ENCODE results near the gene MED28.

Gene MED28

DNA sequence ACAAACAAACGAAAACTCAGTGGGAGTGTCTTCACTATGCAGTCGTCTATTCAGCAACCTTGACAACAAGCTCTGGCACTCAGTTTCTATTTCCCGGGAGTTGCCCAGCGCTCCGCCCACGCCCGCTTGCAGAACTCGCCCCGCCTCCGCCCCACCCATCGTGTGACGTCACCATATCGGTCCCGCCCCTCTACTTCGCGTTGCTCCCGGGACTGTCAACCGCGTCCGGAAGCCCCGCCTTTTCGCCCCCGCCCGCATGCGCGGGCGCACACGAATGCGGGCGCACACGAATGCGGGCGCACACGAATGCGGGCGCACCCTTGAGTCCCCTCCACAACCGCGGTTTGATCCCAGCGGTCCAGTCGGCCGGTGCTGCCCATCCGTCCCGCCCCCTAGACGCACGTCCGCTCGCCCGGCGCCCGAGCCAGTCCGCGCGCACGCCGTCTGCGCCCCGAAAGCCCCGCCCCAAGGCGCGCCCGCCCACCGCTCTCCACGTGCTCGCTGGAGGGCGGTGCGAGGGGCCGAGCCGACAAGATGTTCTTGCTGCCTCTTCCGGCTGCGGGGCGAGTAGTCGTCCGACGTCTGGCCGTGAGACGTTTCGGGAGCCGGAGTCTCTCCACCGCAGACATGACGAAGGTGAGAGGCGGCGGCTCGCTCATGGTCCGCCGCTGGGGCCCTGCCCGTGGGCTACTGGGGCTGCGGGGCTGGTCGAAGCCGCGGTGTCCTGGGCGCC is 37.3 kb upstream of the MED28 start, which contains the start of gene LAP3:
TSS of gene LAP3 (plus strand) at position 267 of the 733 bp plus-strand sequence. CDS start at position 535, 268 bp downstream.
- peak within 1 kb of the TSS; percentile 20 for H3K27ac ChIP-seq (ENCODE audit: low read depth, low read length)
- peaks cover 5% of the 10 kb centered on the region for H3K4me1 ChIP-seq (ENCODE audit: control insufficient read depth, low read depth, low read length)
- H2BK120ac ChIP-seq (ENCODE audit: low read depth, low read length) = no peak within 1 kb of the TSS
- H2BK5ac ChIP-seq (ENCODE audit: low read length) = no peak within 1 kb of the TSS
- H3K4me2 ChIP-seq (ENCODE audit: low read length) = peak within 1 kb of the TSS; percentile 90
- H3K4me3 ChIP-seq (ENCODE audit: low read length) = peak within 1 kb of the TSS; percentile 55
- no peaks in the 10 kb centered on the region for H3K36me3 ChIP-seq (ENCODE audit: control insufficient read depth, insufficient read depth, low read length)
- H3K9ac ChIP-seq (ENCODE audit: low read length) = peak within 1 kb of the TSS; percentile 75
- H3K79me2 ChIP-seq (ENCODE audit: control insufficient read depth, insufficient read depth, low read length) = no peaks in the 10 kb centered on the region
- no CpG with 5 or more reads among the region's 91 CpGs for WGBS (ENCODE audit: extremely low coverage, insufficient coverage, low lambda C conversion rate)
- H3K4ac ChIP-seq (ENCODE audit: low read depth, low read length) = no peak within 1 kb of the TSS
- DNase-seq = peak; percentile 97
- no peak within 1 kb of the TSS for H2AK5ac ChIP-seq (ENCODE audit: low read length)
- no peaks in the 10 kb centered on the region for H3K27me3 ChIP-seq (ENCODE audit: insufficient read depth, low read length, poor library complexity)
- no peak within 1 kb of the TSS for H2BK15ac ChIP-seq (replicated peaks; ENCODE audit: low read depth)
- H4K5ac ChIP-seq (ENCODE audit: low read length) = no peak within 1 kb of the TSS
- peaks cover 7% of the 10 kb centered on the region for H3K79me1 ChIP-seq (ENCODE audit: low read length)
- no peak within 1 kb of the TSS for H4K8ac ChIP-seq (ENCODE audit: low read depth, low read length)
- peak within 1 kb of the TSS; percentile 85 for H3K56ac ChIP-seq (ENCODE audit: low read length)
- H3K23ac ChIP-seq (ENCODE audit: low read length) = no peak within 1 kb of the TSS
- no peak within 1 kb of the TSS for H3K18ac ChIP-seq (ENCODE audit: low read length)

DNA sequence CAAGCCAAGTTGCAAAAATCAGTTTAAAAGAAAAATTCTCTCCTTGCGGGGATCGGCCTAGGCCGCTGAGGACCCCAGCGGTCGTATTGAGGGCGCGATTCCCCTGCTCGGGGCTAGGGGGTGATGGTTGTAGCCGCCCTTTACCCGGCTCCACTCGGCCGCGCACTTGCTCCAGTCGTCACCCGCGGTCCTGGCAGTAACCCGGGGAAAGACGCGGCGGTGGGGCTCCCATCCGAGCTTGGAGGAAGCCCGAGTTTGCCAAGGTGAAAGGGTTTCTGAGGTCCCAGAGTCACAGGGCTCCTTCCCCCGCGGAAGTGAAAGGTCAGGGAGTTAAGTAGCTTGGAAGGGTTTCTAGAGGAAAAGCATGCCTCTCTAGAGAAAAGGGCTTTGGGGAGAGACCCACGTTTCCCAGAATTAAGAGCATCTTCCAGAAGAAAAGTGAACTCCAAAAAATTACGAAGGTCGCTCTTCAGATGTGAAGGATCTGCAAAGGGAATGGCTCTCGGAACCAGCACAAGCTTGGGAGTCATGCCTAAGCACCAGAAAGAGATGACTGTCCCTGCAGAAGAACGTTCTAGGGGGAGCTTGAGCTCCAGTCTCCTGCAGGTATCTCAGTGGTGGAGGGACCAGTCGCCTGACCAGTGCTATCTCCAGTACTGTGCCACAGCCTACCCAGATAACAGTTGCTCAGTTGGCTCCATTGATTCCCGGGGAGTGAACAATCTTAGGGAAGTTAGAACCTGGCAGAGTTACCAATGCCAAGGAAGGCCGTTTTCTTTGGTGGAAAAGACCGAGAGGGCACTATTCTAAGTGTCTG is 36.6 kb upstream of the MED28 start:
- Histone ChIP-seq H4K8ac (ENCODE audit: low read depth, low read length) (no peak overlapping the region), H4K5ac (ENCODE audit: low read length) (no peak overlapping the region), H3K4me3 (ENCODE audit: low read length) (peak overlapping the region; percentile 55), H2BK120ac (ENCODE audit: low read depth, low read length) (no peak overlapping the region), H3K79me1 (ENCODE audit: low read length) (peaks cover 7% of the 10 kb centered on the region), H3K23ac (ENCODE audit: low read length) (no peak overlapping the region), H3K79me2 (ENCODE audit: control insufficient read depth, insufficient read depth, low read length) (no peaks in the 10 kb centered on the region), H2AK5ac (ENCODE audit: low read length) (no peak overlapping the region), H3K56ac (ENCODE audit: low read length) (peak overlapping the region; percentile 85), H3K4me1 (ENCODE audit: control insufficient read depth, low read depth, low read length) (peaks cover 5% of the 10 kb centered on the region), H3K4me2 (ENCODE audit: low read length) (peak overlapping the region; percentile 90), H3K4ac (ENCODE audit: low read depth, low read length) (no peak overlapping the region), H2BK15ac (replicated peaks; ENCODE audit: low read depth) (no peak overlapping the region), H3K36me3 (ENCODE audit: control insufficient read depth, insufficient read depth, low read length) (peaks cover 1% of the 10 kb centered on the region), H3K9ac (ENCODE audit: low read length) (peak overlapping the region; percentile 75), H2BK5ac (ENCODE audit: low read length) (no peak overlapping the region), H3K27me3 (ENCODE audit: insufficient read depth, low read length, poor library complexity) (no peaks in the 10 kb centered on the region), H3K27ac (ENCODE audit: low read depth, low read length) (peak overlapping the region; percentile 20), H3K18ac (ENCODE audit: low read length) (no peak overlapping the region)
- DNase-seq = peak; percentile 49
- no CpG with 5 or more reads among the region's 33 CpGs for WGBS (ENCODE audit: extremely low coverage, insufficient coverage, low lambda C conversion rate)

DNA sequence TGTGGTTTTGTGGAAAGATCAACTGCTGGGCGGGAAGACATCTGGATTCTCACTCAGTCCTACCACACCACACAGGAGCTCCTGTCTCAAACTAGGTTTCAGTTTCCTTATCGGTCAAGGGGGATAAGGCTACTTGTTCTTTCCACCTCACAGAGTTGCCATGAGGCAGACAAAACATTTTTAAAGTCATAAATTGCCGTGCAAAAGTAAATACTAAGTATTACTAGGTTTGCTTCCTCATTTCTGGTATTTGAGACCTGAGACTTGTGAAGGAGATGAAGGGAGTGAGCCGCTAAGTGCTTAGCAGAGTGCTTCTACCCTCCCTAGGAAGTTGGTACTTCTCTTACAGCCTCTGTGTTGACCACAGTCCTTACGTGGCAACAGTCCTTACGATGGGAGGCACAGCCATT is 36.0 kb upstream of the MED28 start:
- no peak overlapping the region for H3K4ac ChIP-seq (ENCODE audit: low read depth, low read length)
- no peak overlapping the region for H3K27ac ChIP-seq (ENCODE audit: low read depth, low read length)
- H3K79me2 ChIP-seq (ENCODE audit: control insufficient read depth, insufficient read depth, low read length) = no peaks in the 10 kb centered on the region
- no peak overlapping the region for H3K4me2 ChIP-seq (ENCODE audit: low read length)
- no peak for DNase-seq
- no CpG with 5 or more reads among the region's 6 CpGs for WGBS (ENCODE audit: extremely low coverage, insufficient coverage, low lambda C conversion rate)
- H2BK120ac ChIP-seq (ENCODE audit: low read depth, low read length) = no peak overlapping the region
- peaks cover 1% of the 10 kb centered on the region for H3K36me3 ChIP-seq (ENCODE audit: control insufficient read depth, insufficient read depth, low read length)
- peaks cover 7% of the 10 kb centered on the region for H3K79me1 ChIP-seq (ENCODE audit: low read length)
- H3K9ac ChIP-seq (ENCODE audit: low read length) = peak overlapping the region; percentile 75
- H3K4me3 ChIP-seq (ENCODE audit: low read length) = no peak overlapping the region
- H2AK5ac ChIP-seq (ENCODE audit: low read length) = no peak overlapping the region
- no peak overlapping the region for H3K18ac ChIP-seq (ENCODE audit: low read length)
- no peak overlapping the region for H4K8ac ChIP-seq (ENCODE audit: low read depth, low read length)
- H3K56ac ChIP-seq (ENCODE audit: low read length) = no peak overlapping the region
- H3K23ac ChIP-seq (ENCODE audit: low read length) = no peak overlapping the region
- no peak overlapping the region for H4K5ac ChIP-seq (ENCODE audit: low read length)
- H2BK5ac ChIP-seq (ENCODE audit: low read length) = no peak overlapping the region
- no peak overlapping the region for H2BK15ac ChIP-seq (replicated peaks; ENCODE audit: low read depth)
- H3K27me3 ChIP-seq (ENCODE audit: insufficient read depth, low read length, poor library complexity) = no peaks in the 10 kb centered on the region
- peaks cover 5% of the 10 kb centered on the region for H3K4me1 ChIP-seq (ENCODE audit: control insufficient read depth, low read depth, low read length)

DNA sequence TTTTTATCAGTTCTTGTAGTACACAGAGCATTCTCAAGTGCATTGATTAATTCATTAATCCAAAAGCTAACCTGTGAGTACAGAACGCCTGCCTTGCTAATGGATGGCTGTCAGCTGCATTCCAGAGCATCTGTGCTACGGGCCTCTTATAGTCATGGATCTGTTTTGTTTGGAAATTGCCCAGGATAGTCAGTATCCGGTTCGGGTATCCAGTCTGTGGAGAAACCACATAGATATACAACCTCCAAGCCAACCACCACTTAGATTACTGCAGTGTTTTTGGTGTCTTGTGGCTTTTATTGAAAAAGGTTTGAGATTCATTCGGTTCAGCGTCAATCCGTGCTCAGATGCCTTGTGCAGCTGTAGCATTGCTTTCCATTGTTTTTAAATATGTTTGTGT is 33.5 kb upstream of the MED28 start:
- H2BK15ac ChIP-seq (replicated peaks; ENCODE audit: low read depth) = no peak overlapping the region
- no peaks in the 10 kb centered on the region for H3K27me3 ChIP-seq (ENCODE audit: insufficient read depth, low read length, poor library complexity)
- H4K8ac ChIP-seq (ENCODE audit: low read depth, low read length) = no peak overlapping the region
- peaks cover 5% of the 10 kb centered on the region for H3K4me1 ChIP-seq (ENCODE audit: control insufficient read depth, low read depth, low read length)
- no peak overlapping the region for H3K23ac ChIP-seq (ENCODE audit: low read length)
- no CpG with 5 or more reads among the region's 7 CpGs for WGBS (ENCODE audit: extremely low coverage, insufficient coverage, low lambda C conversion rate)
- H3K79me2 ChIP-seq (ENCODE audit: control insufficient read depth, insufficient read depth, low read length) = no peaks in the 10 kb centered on the region
- H2BK120ac ChIP-seq (ENCODE audit: low read depth, low read length) = no peak overlapping the region
- H3K4ac ChIP-seq (ENCODE audit: low read depth, low read length) = no peak overlapping the region
- DNase-seq = no peak
- H3K18ac ChIP-seq (ENCODE audit: low read length) = no peak overlapping the region
- H3K36me3 ChIP-seq (ENCODE audit: control insufficient read depth, insufficient read depth, low read length) = peaks cover 9% of the 10 kb centered on the region
- H4K5ac ChIP-seq (ENCODE audit: low read length) = no peak overlapping the region
- H3K56ac ChIP-seq (ENCODE audit: low read length) = no peak overlapping the region
- no peak overlapping the region for H3K4me3 ChIP-seq (ENCODE audit: low read length)
- H3K27ac ChIP-seq (ENCODE audit: low read depth, low read length) = no peak overlapping the region
- no peak overlapping the region for H3K4me2 ChIP-seq (ENCODE audit: low read length)
- peaks cover 7% of the 10 kb centered on the region for H3K79me1 ChIP-seq (ENCODE audit: low read length)
- H2AK5ac ChIP-seq (ENCODE audit: low read length) = no peak overlapping the region
- no peak overlapping the region for H2BK5ac ChIP-seq (ENCODE audit: low read length)
- no peak overlapping the region for H3K9ac ChIP-seq (ENCODE audit: low read length)

DNA sequence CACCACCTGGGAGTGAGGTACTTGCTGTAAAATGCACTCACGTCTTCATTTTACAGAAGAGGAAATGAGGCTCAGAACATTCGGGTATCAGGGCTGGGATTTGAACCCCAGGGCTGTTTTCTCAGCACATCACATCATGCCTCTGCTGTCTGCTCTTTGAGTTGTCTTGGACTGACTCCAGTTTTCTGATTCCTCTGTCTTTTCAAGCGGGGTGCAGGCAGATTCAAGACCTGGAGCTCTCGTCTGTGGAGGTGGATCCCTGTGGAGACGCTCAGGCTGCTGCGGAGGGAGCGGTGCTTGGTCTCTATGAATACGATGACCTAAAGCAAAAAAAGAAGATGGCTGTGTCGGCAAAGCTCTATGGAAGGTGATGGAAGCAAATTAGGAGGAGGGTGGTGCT is 31.2 kb upstream of the MED28 start:
- no peak overlapping the region for H4K5ac ChIP-seq (ENCODE audit: low read length)
- no peak overlapping the region for H3K9ac ChIP-seq (ENCODE audit: low read length)
- no peak overlapping the region for H3K4me3 ChIP-seq (ENCODE audit: low read length)
- H3K4me1 ChIP-seq (ENCODE audit: control insufficient read depth, low read depth, low read length) = peaks cover 2% of the 10 kb centered on the region
- H3K27ac ChIP-seq (ENCODE audit: low read depth, low read length) = no peak overlapping the region
- H3K4ac ChIP-seq (ENCODE audit: low read depth, low read length) = no peak overlapping the region
- no peak overlapping the region for H2BK15ac ChIP-seq (replicated peaks; ENCODE audit: low read depth)
- H3K4me2 ChIP-seq (ENCODE audit: low read length) = no peak overlapping the region
- DNase-seq = no peak
- no peak overlapping the region for H2BK120ac ChIP-seq (ENCODE audit: low read depth, low read length)
- no peak overlapping the region for H3K56ac ChIP-seq (ENCODE audit: low read length)
- H3K18ac ChIP-seq (ENCODE audit: low read length) = no peak overlapping the region
- H3K23ac ChIP-seq (ENCODE audit: low read length) = no peak overlapping the region
- peaks cover 11% of the 10 kb centered on the region for H3K36me3 ChIP-seq (ENCODE audit: control insufficient read depth, insufficient read depth, low read length)
- H2AK5ac ChIP-seq (ENCODE audit: low read length) = no peak overlapping the region
- H4K8ac ChIP-seq (ENCODE audit: low read depth, low read length) = no peak overlapping the region
- no peaks in the 10 kb centered on the region for H3K27me3 ChIP-seq (ENCODE audit: insufficient read depth, low read length, poor library complexity)
- H3K79me2 ChIP-seq (ENCODE audit: control insufficient read depth, insufficient read depth, low read length) = no peaks in the 10 kb centered on the region
- H3K79me1 ChIP-seq (ENCODE audit: low read length) = peaks cover 7% of the 10 kb centered on the region
- WGBS (ENCODE audit: extremely low coverage, insufficient coverage, low lambda C conversion rate) = no CpG with 5 or more reads among the region's 9 CpGs
- no peak overlapping the region for H2BK5ac ChIP-seq (ENCODE audit: low read length)

Measured in mesendoderm (in vitro differentiated cells).